ENCODE results near the gene BLOC1S5.

GRCh38 chr6:8054276-8054675 is 9.9 kb downstream of the BLOC1S5 start:
- TF ChIP-seq, protein P1, sequence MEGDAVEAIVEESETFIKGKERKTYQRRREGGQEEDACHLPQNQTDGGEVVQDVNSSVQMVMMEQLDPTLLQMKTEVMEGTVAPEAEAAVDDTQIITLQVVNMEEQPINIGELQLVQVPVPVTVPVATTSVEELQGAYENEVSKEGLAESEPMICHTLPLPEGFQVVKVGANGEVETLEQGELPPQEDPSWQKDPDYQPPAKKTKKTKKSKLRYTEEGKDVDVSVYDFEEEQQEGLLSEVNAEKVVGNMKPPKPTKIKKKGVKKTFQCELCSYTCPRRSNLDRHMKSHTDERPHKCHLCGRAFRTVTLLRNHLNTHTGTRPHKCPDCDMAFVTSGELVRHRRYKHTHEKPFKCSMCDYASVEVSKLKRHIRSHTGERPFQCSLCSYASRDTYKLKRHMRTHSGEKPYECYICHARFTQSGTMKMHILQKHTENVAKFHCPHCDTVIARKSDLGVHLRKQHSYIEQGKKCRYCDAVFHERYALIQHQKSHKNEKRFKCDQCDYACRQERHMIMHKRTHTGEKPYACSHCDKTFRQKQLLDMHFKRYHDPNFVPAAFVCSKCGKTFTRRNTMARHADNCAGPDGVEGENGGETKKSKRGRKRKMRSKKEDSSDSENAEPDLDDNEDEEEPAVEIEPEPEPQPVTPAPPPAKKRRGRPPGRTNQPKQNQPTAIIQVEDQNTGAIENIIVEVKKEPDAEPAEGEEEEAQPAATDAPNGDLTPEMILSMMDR (IDR thresholded peaks at IDR 0.05; ENCODE audit: low read length): no peak
- no peak for TF ChIP-seq EZH2 (optimal IDR thresholded peaks at IDR 0.05; ENCODE audit: low read depth, low read length)
